HepG2 (cell line): ENCODE results near the gene LRRC4C. TPM values are rescaled to one million over a fixed set of nuclear protein-coding genes. Genes with fewer than 3 reads are reported as not detected.

Experiments used
- ATAC-seq: fragments of 200-7000 bp; cut with Tn5 transposase; 3 replicates; pipeline ENCODE4 v1.9.1; 2020; ENCODE audit warnings: mild to moderate bottlenecking, moderate library complexity
- BruUV-seq: library from RNA; stranded (reverse); fragments of 400-500 nt; replicated peaks from 2 replicates; lab custom pipeline; 2021; lab: Mats Ljungman, UMichigan
- CTCF ChIA-PET: fragments of 300-600 bp; formaldehyde crosslinking; extraction: SDS; loops from one replicate; lab custom pipeline; 2021; ENCODE audit warnings: low total read pairs, inconsistent platforms, low intra/inter-chr PET ratio; lab: Yijun Ruan, JAX
- POLR2A ChIA-PET: fragments of 350-600 bp; sonication (Branson Sonifier 250); formaldehyde crosslinking; loops from one replicate; lab custom pipeline; 2020; ENCODE audit warnings: antibody characterized with exemption, inconsistent platforms; lab: Yijun Ruan, JAX
- DNase-seq: peaks from one replicate; pipeline ENCODE4 v3.0.0-alpha.2; 2015; ENCODE audit warnings: low spot score
- FAIRE-seq: peaks from 3 replicates; lab custom pipeline; 2011; peaks lifted over from hg19 to GRCh38; lab: Jason Lieb, UNC
- H2AFZ ChIP-seq: one replicate; pipeline ENCODE4 v1.6.1; 2011; ENCODE audit warnings: low read length, inconsistent platforms
- H3K27ac ChIP-seq: fragments of 300-600 bp; 3 replicates; pipeline ENCODE4 v1.8.0; 2011; ENCODE audit warnings: mixed run types, mild to moderate bottlenecking, mixed read lengths, low read length, inconsistent platforms; ENCODE audit not compliant: insufficient read depth; ENCODE audit errors: extremely low read length
- H3K27me3 ChIP-seq, 2 experiments: fragments of 200-600 bp in 1 of 2; 2 replicates in 1 of 2; 3 replicates in 1 of 2; pipeline versions ENCODE4 v1.6.0 to v1.8.0; 2011; ENCODE audit warnings: low read length in 2 of 2, mild to moderate bottlenecking in 2 of 2, moderate library complexity in 2 of 2, inconsistent platforms in 1 of 2; ENCODE audit not compliant: insufficient read depth in 2 of 2, control insufficient read depth in 1 of 2
- H3K36me3 ChIP-seq, 2 experiments: fragments of 200-600 bp in 1 of 2; replicated peaks in 1 of 2; 2 replicates in 1 of 2; 3 replicates in 1 of 2; pipeline versions ENCODE4 v1.5.1 to v1.8.0; 2011; ENCODE audit warnings: low read length in 2 of 2, inconsistent platforms in 1 of 2; ENCODE audit not compliant: insufficient read depth in 2 of 2, control insufficient read depth in 1 of 2
- H3K4me1 ChIP-seq: 2 replicates; pipeline ENCODE4 v1.5.1; 2012; ENCODE audit warnings: low read length, inconsistent platforms; ENCODE audit not compliant: insufficient read depth
- H3K4me2 ChIP-seq: 2 replicates; pipeline ENCODE4 v1.6.0; 2011; ENCODE audit warnings: low read depth, low read length, inconsistent platforms
- H3K4me3 ChIP-seq, 3 experiments: fragments of 200-600 bp in 1 of 3; sonication (generic), shearing (Covaris generic) in 1 of 3; replicated peaks in 1 of 3; 2 replicates each; pipeline ENCODE4 v1.5.1; 2011 to 2016; ENCODE audit warnings: low read length in 3 of 3, inconsistent platforms in 2 of 3, low read depth in 2 of 3, mild to moderate bottlenecking in 2 of 3, control low read depth in 1 of 3, mixed read lengths in 1 of 3; ENCODE audit not compliant: insufficient read depth in 1 of 3
- H3K79me2 ChIP-seq: one replicate; pipeline ENCODE4 v1.6.1; 2011; ENCODE audit warnings: low read length, inconsistent platforms; ENCODE audit not compliant: insufficient read depth
- H3K9ac ChIP-seq: 2 replicates; pipeline ENCODE4 v1.6.0; 2011; ENCODE audit warnings: mild to moderate bottlenecking, low read depth, low read length, inconsistent platforms; ENCODE audit not compliant: insufficient read depth
- H3K9me3 ChIP-seq: 2 replicates; pipeline ENCODE4 v1.5.1; 2012; ENCODE audit warnings: mild to moderate bottlenecking, low read length
- H4K20me1 ChIP-seq: 2 replicates; pipeline ENCODE4 v1.6.0; 2011; ENCODE audit warnings: inconsistent platforms, mild to moderate bottlenecking, low read length, moderate library complexity; ENCODE audit not compliant: insufficient read depth
- BRCA1 ChIP-seq: sonication (generic); formaldehyde crosslinking; IDR thresholded peaks from 2 replicates; pipeline ENCODE4 v1.4.0; 2020; ENCODE audit warnings: missing genetic modification reagents
- CENPT ChIP-seq: sonication (generic); formaldehyde crosslinking; IDR thresholded peaks from 2 replicates; pipeline ENCODE4 v1.8.0; 2022; ENCODE audit warnings: low read depth, mild to moderate bottlenecking, moderate library complexity, missing genetic modification reagents
- GMEB1 ChIP-seq: sonication (generic); formaldehyde crosslinking; IDR thresholded peaks from 2 replicates; pipeline ENCODE4 v1.5.1; 2020; ENCODE audit warnings: missing genetic modification reagents, mild to moderate bottlenecking, borderline replicate concordance
- KLF13 ChIP-seq: sonication (generic); formaldehyde crosslinking; IDR thresholded peaks from 2 replicates; pipeline ENCODE4 v1.4.0; 2020; ENCODE audit warnings: mild to moderate bottlenecking, missing genetic modification reagents
- MED1 ChIP-seq: sonication (generic); formaldehyde crosslinking; IDR thresholded peaks from 2 replicates; pipeline ENCODE4 v1.4.0; 2020; ENCODE audit warnings: missing genetic modification reagents
- PAXIP1 ChIP-seq: sonication (generic); formaldehyde crosslinking; conservative IDR thresholded peaks from 2 replicates; pipeline ENCODE4 v1.4.0; 2020; ENCODE audit warnings: mild to moderate bottlenecking, missing genetic modification reagents, moderate library complexity
- ZFP82 ChIP-seq: sonication (generic); formaldehyde crosslinking; IDR thresholded peaks from 2 replicates; pipeline ENCODE4 v1.5.1; 2020; ENCODE audit warnings: mild to moderate bottlenecking, missing genetic modification reagents, borderline replicate concordance
- ZNF652 ChIP-seq: IDR thresholded peaks from 2 replicates; pipeline ENCODE4 v1.6.1; 2016; ENCODE audit warnings: low read depth, borderline replicate concordance
- ZSCAN20 ChIP-seq: sonication (generic); formaldehyde crosslinking; IDR thresholded peaks from 2 replicates; pipeline ENCODE4 v1.4.0; 2020; ENCODE audit warnings: missing genetic modification reagents, mild to moderate bottlenecking, borderline replicate concordance
- ZSCAN30 ChIP-seq: sonication (generic); formaldehyde crosslinking; IDR thresholded peaks from 2 replicates; pipeline ENCODE4 v1.5.0; 2020; ENCODE audit warnings: mild to moderate bottlenecking, missing genetic modification reagents
- WGBS: methylation state at CpG from one replicate; pipeline ENCODE4 v1.1.6; 2017; ENCODE audit warnings: low lambda C conversion rate; 5-methylcytosine and 5-hydroxymethylcytosine counted together
- in situ Hi-C: cut with HindIII; loops from 2 replicates; pipeline ENCODE4 v1.10.0; 2017; ENCODE audit warnings: low pct_unique_long_range_greater_than_20kb; ENCODE audit not compliant: extremely low pct_ligation_motif_present
- intact Hi-C: fragments of 100-400 bp; cut with micrococcal nuclease; formaldehyde crosslinking; loops from one replicate; pipeline ENCODE4 v1.10.0; 2022; ENCODE audit not compliant: unreplicated experiment
- polyA plus RNA-seq, 8 experiments: library from polyadenylated mRNA; depleted of rRNA in 3 of 8; stranded (reverse) in 7 of 8; unstranded in 1 of 8; fragments of >200 nt; fragmentation: Illumina TruSeq in 4 of 8; extraction: Trizol in 4 of 8; gene quantifications; 2 replicates each; pipeline versions ENCODE4 v1.2.1 to v1.2.3, GENCODE V29; 2011 to 2016; ENCODE audit warnings: low read depth in 4 of 8, missing spikeins in 1 of 8, mixed read lengths in 1 of 8; ENCODE audit not compliant: insufficient read depth in 1 of 8
- total RNA-seq, 5 experiments: library from RNA; depleted of rRNA; stranded (reverse); fragments of >200 nt; fragmentation: Illumina TruSeq; extraction: Trizol; gene quantifications; 2 replicates each; pipeline ENCODE4 v1.2.3, GENCODE V29; 2016; ENCODE audit warnings: low read depth in 1 of 5
- TF ChIP-seq, protein P1 (sequence below): sonication (generic); formaldehyde crosslinking; IDR thresholded peaks from 2 replicates; pipeline ENCODE4 v1.4.0; 2020; ENCODE audit warnings: missing genetic modification reagents

LRRC4C gene
- total and polyA plus RNA-seq, 2 of the 13 experiments (the other 11 are each of a cell fraction or from before 2014, with no cell fraction given): not detected

- no peak overlapping the region for H2AFZ ChIP-seq
- no TSS peak for BruUV-seq
- peaks cover 13% of the 10 kb centered on the region; the same call in 1 of the 2 replicates for H3K4me1 ChIP-seq
- H3K4me3 ChIP-seq: no peak overlapping the region
- no peaks in the 10 kb centered on the region for H3K36me3 ChIP-seq
- H3K9ac ChIP-seq: no peak overlapping the region
- 38% methylated on average over 2 of the region's 2 CpGs for WGBS
- no peak overlapping the region for H3K27ac ChIP-seq
- POLR2A ChIA-PET: no interaction called here
- no peaks in the 10 kb centered on the region for H3K79me2 ChIP-seq
- ATAC-seq (peak; percentile 41; the same call in 1 of the 3 replicates), FAIRE-seq (no peak), DNase-seq (peak; percentile 2)
- no peaks in the 10 kb centered on the region for H3K27me3 ChIP-seq
- peaks cover 4% of the 10 kb centered on the region; the same call in 1 of the 2 replicates for H3K9me3 ChIP-seq
- no peaks in the 10 kb centered on the region for H4K20me1 ChIP-seq
- H3K4me2 ChIP-seq: peak overlapping the region; percentile 15; the same call in 1 of the 2 replicates
- CTCF ChIA-PET: no interaction called here
- intact Hi-C loops (no loop called here), in situ Hi-C loops (no loop called here)
- TF ChIP-seq PAXIP1 (CRISPR knock-in tag) (peak; percentile 29; the same call in 1 of the 2 replicates), MED1 (no peak)
Measured at GRCh38 chr11:40387240-40387980, 1072.0 kb downstream of the LRRC4C start.

GRCh38 chr11:40384991-40385390 is 1074.5 kb downstream of the LRRC4C start:
- Histone ChIP-seq H3K9ac (no peak overlapping the region), H3K4me1 (peaks cover 13% of the 10 kb centered on the region; the same call in 1 of the 2 replicates), H3K4me2 (no peak overlapping the region), H4K20me1 (no peaks in the 10 kb centered on the region), H3K9me3 (peaks cover 4% of the 10 kb centered on the region; the same call in 1 of the 2 replicates), H3K79me2 (no peaks in the 10 kb centered on the region), H2AFZ (no peak overlapping the region), H3K36me3 (no peaks in the 10 kb centered on the region), H3K27me3 (no peaks in the 10 kb centered on the region; a peak in 1 of 5 replicates), H3K27ac (no peak overlapping the region), H3K4me3 (no peak overlapping the region)
- in situ Hi-C loops: no loop called here
- FAIRE-seq: no peak
- intact Hi-C loops: no loop called here
- POLR2A ChIA-PET: no interaction called here
- CTCF ChIA-PET: no interaction called here
- no peak for ATAC-seq
- WGBS: 29% methylated on average over 1 of the region's 1 CpG
- DNase-seq: no peak
- no TSS peak for BruUV-seq
- TF ChIP-seq ZNF652 (CRISPR knock-in tag) (no peak), GMEB1 (CRISPR knock-in tag) (no peak), KLF13 (CRISPR knock-in tag) (no peak), ZFP82 (CRISPR knock-in tag) (no peak), ZSCAN20 (CRISPR knock-in tag) (no peak), ZSCAN30 (no peak), BRCA1 (CRISPR knock-in tag) (no peak), CENPT (CRISPR knock-in tag) (no peak)
- TF ChIP-seq, protein P1, sequence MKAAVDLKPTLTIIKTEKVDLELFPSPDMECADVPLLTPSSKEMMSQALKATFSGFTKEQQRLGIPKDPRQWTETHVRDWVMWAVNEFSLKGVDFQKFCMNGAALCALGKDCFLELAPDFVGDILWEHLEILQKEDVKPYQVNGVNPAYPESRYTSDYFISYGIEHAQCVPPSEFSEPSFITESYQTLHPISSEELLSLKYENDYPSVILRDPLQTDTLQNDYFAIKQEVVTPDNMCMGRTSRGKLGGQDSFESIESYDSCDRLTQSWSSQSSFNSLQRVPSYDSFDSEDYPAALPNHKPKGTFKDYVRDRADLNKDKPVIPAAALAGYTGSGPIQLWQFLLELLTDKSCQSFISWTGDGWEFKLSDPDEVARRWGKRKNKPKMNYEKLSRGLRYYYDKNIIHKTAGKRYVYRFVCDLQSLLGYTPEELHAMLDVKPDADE (CRISPR knock-in tag): no peak
